Measurements from ENCODE around the gene LDOC1. TPM values are rescaled to one million over a fixed set of nuclear protein-coding genes. Genes with fewer than 3 reads are reported as not detected.

The LDOC1 gene
- 10 to 100 TPM in 1 of 4 donors, 1 to 10 TPM in 2, not detected in 1; 1.4 to 37.0 (median 1.6) TPM for total RNA-seq

GRCh38 chrX:141176586-141177451 is at the start of gene LDOC1:
TSS of gene LDOC1 (minus strand) at chrX:141177129. CDS start at chrX:141177021, 108 bp downstream.
- H3K27ac ChIP-seq = no peak within 1 kb of the TSS
- in situ Hi-C loops (cut with MboI; ENCODE audit: low pct_ligation_motif_present in 1 of 4, low pct_unique_long_range_greater_than_20kb in 1 of 4, low sequenced_read_pairs in 3 of 4) (no loop called here), intact Hi-C loops (cut with DNase I; ENCODE audit: low total_unique reads) (no loop called here)
- H3K9me3 ChIP-seq = no peaks in the 10 kb centered on the region
- no peak for TF ChIP-seq CTCF (IDR thresholded peaks at IDR 0.05)
- TF ChIP-seq EP300 (IDR thresholded peaks at IDR 0.05; ENCODE audit: low read depth) = no peak
- TF ChIP-seq POLR2A (IDR thresholded peaks at IDR 0.05) = no peak
- H3K4me3 ChIP-seq = peak within 1 kb of the TSS; percentile 6 to 49 (median 34)
- no peaks in the 10 kb centered on the region for H3K27me3 ChIP-seq
- DNase-seq = peak; percentile 59
- H3K36me3 ChIP-seq = no peaks in the 10 kb centered on the region
- WGBS, 2 donors (ENCODE audit: low coverage in 1 of 2) = 54% methylated on average over 67 of the region's 83 CpGs; no CpG with 5 or more reads in 1 of the 2 donors
- H3K4me1 ChIP-seq = no peaks in the 10 kb centered on the region

- in situ Hi-C loops (cut with MboI; ENCODE audit: low pct_ligation_motif_present in 1 of 4, low pct_unique_long_range_greater_than_20kb in 1 of 4, low sequenced_read_pairs in 3 of 4) = no loop called here
- intact Hi-C loops (cut with DNase I; ENCODE audit: low total_unique reads) = no loop called here
- 80 to 83% methylated on average over 1 to 2 of the region's 2 CpGs for WGBS, 2 donors (ENCODE audit: low coverage in 1 of 2)
- H3K4me1 ChIP-seq = no peaks in the 10 kb centered on the region
- H3K27ac ChIP-seq = no peak overlapping the region
- no peak for DNase-seq
- H3K9me3 ChIP-seq = no peaks in the 10 kb centered on the region
- no peaks in the 10 kb centered on the region for H3K27me3 ChIP-seq
- no peaks in the 10 kb centered on the region for H3K36me3 ChIP-seq
- H3K4me3 ChIP-seq = no peak overlapping the region
- no peak for TF ChIP-seq CTCF (IDR thresholded peaks at IDR 0.05)
- TF ChIP-seq EP300 (IDR thresholded peaks at IDR 0.05; ENCODE audit: low read depth) = no peak
- no peak for TF ChIP-seq POLR2A (IDR thresholded peaks at IDR 0.05)
- no peak for TF ChIP-seq POLR2AphosphoS5 (IDR thresholded peaks at IDR 0.05)
Measured at GRCh38 chrX:141221611-141222010, 44.7 kb upstream of the LDOC1 start.

GRCh38 chrX:141220342-141221008 is 43.5 kb upstream of the LDOC1 start:
- intact Hi-C loops (cut with DNase I; ENCODE audit: low total_unique reads) = no loop called here

More at GRCh38 chrX:141220342-141221008, 43.5 kb upstream of the LDOC1 start:
- Histone ChIP-seq H3K27ac (no peak overlapping the region), H3K27me3 (no peaks in the 10 kb centered on the region), H3K36me3 (no peaks in the 10 kb centered on the region), H3K4me3 (no peak overlapping the region), H3K9me3 (no peaks in the 10 kb centered on the region), H3K4me1 (no peaks in the 10 kb centered on the region)
- 50% methylated on average over 1 to 3 of the region's 3 CpGs for WGBS, 2 donors (ENCODE audit: low coverage in 1 of 2)
- DNase-seq = no peak
- in situ Hi-C loops (cut with MboI; ENCODE audit: low pct_ligation_motif_present in 1 of 4, low pct_unique_long_range_greater_than_20kb in 1 of 4, low sequenced_read_pairs in 3 of 4) = no loop called here
- no peak for TF ChIP-seq EP300 (IDR thresholded peaks at IDR 0.05; ENCODE audit: low read depth)
- no peak for TF ChIP-seq CTCF (IDR thresholded peaks at IDR 0.05)
- TF ChIP-seq POLR2AphosphoS5 (IDR thresholded peaks at IDR 0.05) = no peak
- no peak for TF ChIP-seq POLR2A (IDR thresholded peaks at IDR 0.05)

Measured in transverse colon (tissue), 4 donors.